B cell (primary cell): ENCODE data around the gene RSU1. TPM values are rescaled to one million over a fixed set of nuclear protein-coding genes. Genes with fewer than 3 reads are reported as not detected.

ENCODE experiments used
- ATAC-seq: fragments of 200-7000 bp; cut with Tn5 transposase; one replicate; pipeline ENCODE4 v1.10.0; 2021; ENCODE audit warnings: low read depth, mild to moderate bottlenecking, moderate number of reproducible peaks, moderate library complexity
- CTCF ChIA-PET: fragments of 350-600 bp; sonication (Branson Sonifier 250); formaldehyde crosslinking; loops from one replicate; lab custom pipeline; 2021; ENCODE audit warnings: antibody characterized with exemption, inconsistent platforms; lab: Charles Lee
- POLR2A ChIA-PET: fragments of 350-600 bp; sonication (Branson Sonifier 250); formaldehyde crosslinking; loops from one replicate; lab custom pipeline; 2021; ENCODE audit warnings: antibody characterized with exemption; lab: Charles Lee
- DNase-seq: peaks from one replicate; pipeline ENCODE4 v3.0.0; 2013
- H2AFZ ChIP-seq: 2 replicates; pipeline ENCODE4 v1.6.1; 2012; ENCODE audit warnings: mild to moderate bottlenecking, low read depth, low read length; ENCODE audit not compliant: insufficient read depth, poor library complexity, severe bottlenecking
- H3K27ac ChIP-seq, 2 donors: 1 replicate in 1 of 2; 2 replicates in 1 of 2; pipeline ENCODE4 v1.5.1; 2012 to 2013; ENCODE audit warnings: low read length in 2 of 2, mild to moderate bottlenecking in 2 of 2, moderate library complexity in 1 of 2
- H3K27me3 ChIP-seq, 4 experiments: fragments of 200-600 bp in 1 of 4; sonication (generic) in 1 of 4; replicated peaks in 1 of 4; 1 replicate in 2 of 4; 2 replicates in 2 of 4; pipeline versions ENCODE4 v1.6.1 to v1.7.0; 2013 to 2016; ENCODE audit warnings: low read length in 3 of 4, mild to moderate bottlenecking in 2 of 4, mixed read lengths in 1 of 4, moderate library complexity in 1 of 4; ENCODE audit not compliant: insufficient read depth in 4 of 4, control insufficient read depth in 3 of 4; ENCODE audit errors: control extremely low read depth in 1 of 4
- H3K36me3 ChIP-seq, 2 experiments: replicated peaks in 1 of 2; 1 replicate in 1 of 2; 2 replicates in 1 of 2; pipeline versions ENCODE4 v1.6.1 to v1.7.1; 2013; ENCODE audit warnings: low read length in 1 of 2; ENCODE audit not compliant: insufficient read depth in 2 of 2, control insufficient read depth in 1 of 2; ENCODE audit errors: control extremely low read depth in 1 of 2, extremely low read depth in 1 of 2
- H3K4me1 ChIP-seq, 2 donors: fragments of 200-600 bp in 1 of 2; sonication (generic) in 1 of 2; 1 replicate in 1 of 2; 2 replicates in 1 of 2; pipeline versions ENCODE4 v1.5.1 to v1.6.1; 2013 to 2017; ENCODE audit warnings: low read length in 2 of 2; ENCODE audit not compliant: control insufficient read depth in 2 of 2, insufficient read depth in 2 of 2
- H3K4me2 ChIP-seq: replicated peaks from 2 replicates; pipeline ENCODE3; 2012; ENCODE audit warnings: mild to moderate bottlenecking, low read depth, low read length; ENCODE audit not compliant: poor library complexity, severe bottlenecking
- H3K4me3 ChIP-seq, 5 experiments: fragments of 200-600 bp in 1 of 5; sonication (generic) in 1 of 5; 1 replicate in 3 of 5; 2 replicates in 2 of 5; pipeline versions ENCODE4 v1.5.1 to v1.7.0; 2011 to 2016; ENCODE audit warnings: low read length in 4 of 5, mild to moderate bottlenecking in 4 of 5, low read depth in 2 of 5, control low read depth in 1 of 5, moderate library complexity in 1 of 5; ENCODE audit not compliant: insufficient read depth in 1 of 5; ENCODE audit errors: control extremely low read depth in 1 of 5, extremely low read depth in 1 of 5
- H3K79me2 ChIP-seq: fragments of 200-600 bp; sonication (generic); one replicate; pipeline ENCODE4 v1.6.0; 2016; ENCODE audit warnings: low read length; ENCODE audit not compliant: control insufficient read depth, insufficient read depth
- H3K9ac ChIP-seq: fragments of 200-600 bp; sonication (generic); 2 replicates; pipeline ENCODE4 v1.6.1; 2017; ENCODE audit warnings: mild to moderate bottlenecking, low read length, moderate library complexity
- H3K9me3 ChIP-seq, 3 donors: one replicate each; pipeline versions ENCODE4 v1.6.1 to v1.7.1; 2013; ENCODE audit warnings: low read length in 2 of 3; ENCODE audit not compliant: control insufficient read depth in 2 of 3, insufficient read depth in 1 of 3; ENCODE audit errors: control extremely low read depth in 1 of 3
- H4K20me1 ChIP-seq: 2 replicates; pipeline ENCODE4 v1.6.0; 2012; ENCODE audit warnings: mild to moderate bottlenecking, low read length; ENCODE audit not compliant: insufficient read depth, control insufficient read depth, poor library complexity, severe bottlenecking
- H3K27ac Mint-ChIP-seq: one replicate; pipeline ENCODE4 v1.8.0; 2021; ENCODE audit warnings: mixed read lengths
- H3K27me3 Mint-ChIP-seq: one replicate; pipeline ENCODE4 v1.8.0; 2021; ENCODE audit warnings: mixed read lengths
- H3K4me1 Mint-ChIP-seq: one replicate; pipeline ENCODE4 v1.8.0; 2021; ENCODE audit warnings: mixed read lengths
- H3K4me3 Mint-ChIP-seq: one replicate; pipeline ENCODE4 v1.8.0; 2021; ENCODE audit warnings: mixed read lengths
- H3K9me3 Mint-ChIP-seq: one replicate; pipeline ENCODE4 v1.8.0; 2022; ENCODE audit warnings: mixed read lengths; ENCODE audit not compliant: insufficient read depth
- EZH2 ChIP-seq: IDR thresholded peaks from 2 replicates; pipeline ENCODE4 v1.6.1; 2012; ENCODE audit warnings: borderline replicate concordance, low read depth, mild to moderate bottlenecking, moderate library complexity, low read length; ENCODE audit not compliant: insufficient read depth, poor library complexity, severe bottlenecking
- WGBS: methylation state at CpG from one replicate; pipeline ENCODE4 v1.1.5; 2013; ENCODE audit warnings: missing lambda C conversion rate; ENCODE audit not compliant: insufficient coverage; 5-methylcytosine and 5-hydroxymethylcytosine counted together
- intact Hi-C: fragments of 100-400 bp; cut with micrococcal nuclease; formaldehyde crosslinking; loops from one replicate; pipeline ENCODE4 v1.10.0; 2022
- polyA plus RNA-seq: library from polyadenylated mRNA; depleted of rRNA; stranded (reverse); fragments of >200 nt; gene quantifications from 2 replicates; pipeline ENCODE4 v1.2.3, GENCODE V29; 2012
- total RNA-seq, 2 donors: library from RNA; stranded (reverse); fragments of 120-200 nt in 1 of 2; gene quantifications; 1 replicate in 1 of 2; 2 replicates in 1 of 2; pipeline versions ENCODE4 v1.2.3 to v1.2.4, GENCODE V29; 2013 to 2022
- TF ChIP-seq, protein P1 (sequence below): fragments of 200-600 bp; IDR thresholded peaks from one replicate; pipeline ENCODE4 v1.8.0; 2022; ENCODE audit warnings: antibody characterized with exemption, mild to moderate bottlenecking

The RSU1 gene
- total and polyA plus RNA-seq, 2 donors (not counting 1 experiment from before 2014, with no cell fraction given) = 33.4 to 41.1 TPM

GRCh38 chr10:16750461-16750860, 66.8 kb downstream of the RSU1 start:
- TF ChIP-seq, protein P1, sequence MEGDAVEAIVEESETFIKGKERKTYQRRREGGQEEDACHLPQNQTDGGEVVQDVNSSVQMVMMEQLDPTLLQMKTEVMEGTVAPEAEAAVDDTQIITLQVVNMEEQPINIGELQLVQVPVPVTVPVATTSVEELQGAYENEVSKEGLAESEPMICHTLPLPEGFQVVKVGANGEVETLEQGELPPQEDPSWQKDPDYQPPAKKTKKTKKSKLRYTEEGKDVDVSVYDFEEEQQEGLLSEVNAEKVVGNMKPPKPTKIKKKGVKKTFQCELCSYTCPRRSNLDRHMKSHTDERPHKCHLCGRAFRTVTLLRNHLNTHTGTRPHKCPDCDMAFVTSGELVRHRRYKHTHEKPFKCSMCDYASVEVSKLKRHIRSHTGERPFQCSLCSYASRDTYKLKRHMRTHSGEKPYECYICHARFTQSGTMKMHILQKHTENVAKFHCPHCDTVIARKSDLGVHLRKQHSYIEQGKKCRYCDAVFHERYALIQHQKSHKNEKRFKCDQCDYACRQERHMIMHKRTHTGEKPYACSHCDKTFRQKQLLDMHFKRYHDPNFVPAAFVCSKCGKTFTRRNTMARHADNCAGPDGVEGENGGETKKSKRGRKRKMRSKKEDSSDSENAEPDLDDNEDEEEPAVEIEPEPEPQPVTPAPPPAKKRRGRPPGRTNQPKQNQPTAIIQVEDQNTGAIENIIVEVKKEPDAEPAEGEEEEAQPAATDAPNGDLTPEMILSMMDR = no peak
- no peak for TF ChIP-seq EZH2
- ATAC-seq (no peak), DNase-seq (no peak)
- Histone ChIP-seq H3K9ac (no peak overlapping the region), H2AFZ (no peak overlapping the region), H3K4me1 (no peaks in the 10 kb centered on the region), H3K36me3 (peaks cover 8 to 37% of the 10 kb centered on the region in 2 experiments), H3K27me3 (no peaks in the 10 kb centered on the region), H3K4me2 (no peak overlapping the region), H3K79me2 (no peaks in the 10 kb centered on the region), H3K27ac (no peak overlapping the region), H4K20me1 (no peaks in the 10 kb centered on the region), H3K9me3 (no peaks in the 10 kb centered on the region), H3K4me3 (no peak overlapping the region)
- Mint-ChIP-seq H3K4me3 (no peak overlapping the region), H3K9me3 (no peaks in the 10 kb centered on the region), H3K27me3 (no peaks in the 10 kb centered on the region), H3K27ac (no peak overlapping the region), H3K4me1 (no peaks in the 10 kb centered on the region)
- ChIA-PET POLR2A (no interaction called here), CTCF (no interaction called here)
- intact Hi-C loops = no loop called here
- WGBS = no CpG with 5 or more reads among the region's 3 CpGs

DNA sequence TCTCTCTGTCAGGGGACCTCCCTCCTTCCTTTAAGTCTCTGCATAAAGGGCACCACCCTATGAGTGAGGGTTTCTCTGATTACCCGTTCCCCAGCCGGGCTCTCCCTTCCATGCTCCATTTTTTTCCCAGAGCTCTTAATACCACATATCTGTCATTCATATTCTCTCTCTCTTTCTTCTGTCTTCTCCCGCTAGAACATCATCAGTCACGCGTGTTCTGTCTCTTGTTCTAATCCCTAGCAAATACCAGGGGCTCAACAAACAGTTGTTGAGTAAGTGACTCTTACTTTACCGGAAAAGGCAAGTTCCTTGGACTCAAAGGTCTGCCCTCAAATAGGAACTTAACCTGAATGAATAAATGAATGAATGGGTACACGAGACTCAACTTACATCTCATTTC, 68.5 kb downstream of the RSU1 start:
- no peak overlapping the region for H3K4me2 ChIP-seq
- Mint-ChIP-seq H3K4me3 (no peak overlapping the region), H3K4me1 (no peaks in the 10 kb centered on the region), H3K27me3 (no peaks in the 10 kb centered on the region), H3K9me3 (no peaks in the 10 kb centered on the region), H3K27ac (no peak overlapping the region)
- POLR2A ChIA-PET = no interaction called here
- CTCF ChIA-PET = no interaction called here
- WGBS = 100% methylated on average over 2 of the region's 7 CpGs
- no peaks in the 10 kb centered on the region for H4K20me1 ChIP-seq
- DNase-seq (no peak), ATAC-seq (no peak)
- H3K4me1 ChIP-seq = no peaks in the 10 kb centered on the region
- TF ChIP-seq, protein P1 = no peak
- H3K4me3 ChIP-seq = no peak overlapping the region
- intact Hi-C loops = no loop called here
- H3K36me3 ChIP-seq = peaks cover 8 to 37% of the 10 kb centered on the region in 2 experiments
- H3K27ac ChIP-seq = no peak overlapping the region
- H2AFZ ChIP-seq = no peak overlapping the region
- no peaks in the 10 kb centered on the region for H3K27me3 ChIP-seq
- H3K9ac ChIP-seq = no peak overlapping the region
- no peaks in the 10 kb centered on the region for H3K9me3 ChIP-seq
- no peaks in the 10 kb centered on the region for H3K79me2 ChIP-seq
